CD4-positive, alpha-beta T cell treated with Interleukin-1 beta for 1 hour (primary cell): ENCODE results near the gene PCDHGA9.
"Not testable (repeated sequence)": the region's sequence is repeated elsewhere in the genome, so short reads cannot be mapped to it uniquely, and the experiment has no call there.

Experiments used
- DNase-seq, 2 donors: peaks; one replicate each; pipeline ENCODE4 v3.0.0-alpha.2; 2020 to 2022

PCDHGA9 gene

GRCh38 chr5:141384471-141385267 lies 17.9 kb upstream of the PCDHGA9 start:
- DNase-seq: no peak

- DNase-seq: peak; percentile 15 to 22
Measured at GRCh38 chr5:141387557-141388311, 14.8 kb upstream of the PCDHGA9 start, which contains the start of gene PCDHGB4. Gene PCDHGB4 (plus strand): TSS chr5:141387698. CDS start chr5:141387885, 187 bp downstream.

GRCh38 chr5:141388661-141389060 lies 13.9 kb upstream of the PCDHGA9 start:
- no peak for DNase-seq

- DNase-seq: no peak
Measured at GRCh38 chr5:141389153-141390042, 13.2 kb upstream of the PCDHGA9 start.

GRCh38 chr5:141392429-141393198 lies 10.0 kb upstream of the PCDHGA9 start, which contains the start of gene PCDHGA8:
Gene PCDHGA8 (plus strand): TSS chr5:141392633. CDS start chr5:141392814, 181 bp downstream.
- no peak for DNase-seq

- no peak for DNase-seq
Measured at GRCh38 chr5:141393267-141393666, 9.3 kb upstream of the PCDHGA9 start.

GRCh38 chr5:141394401-141395187 lies 8.0 kb upstream of the PCDHGA9 start:
- DNase-seq: not testable (repeated sequence)

- DNase-seq: peak; percentile 31 to 43
Measured at GRCh38 chr5:141397756-141398551, 4.6 kb upstream of the PCDHGA9 start, which contains the start of gene PCDHGB5. Gene PCDHGB5 (plus strand): TSS chr5:141397947. CDS start chr5:141398128, 181 bp downstream.

- no peak for DNase-seq
Measured at GRCh38 chr5:141398608-141399007, 4.0 kb upstream of the PCDHGA9 start.

GRCh38 chr5:141399555-141400258 lies 2.9 kb upstream of the PCDHGA9 start:
- DNase-seq: no peak

- no peak for DNase-seq
Measured at GRCh38 chr5:141403387-141403786, 809 bp downstream of the PCDHGA9 start.

- DNase-seq: peak; percentile 17 to 44
Measured at GRCh38 chr5:141407790-141408505, 5.4 kb downstream of the PCDHGA9 start, which contains the start of gene PCDHGB6. Gene PCDHGB6 (plus strand): TSS chr5:141408021. CDS start chr5:141408203, 182 bp downstream.

GRCh38 chr5:141409598-141410306 lies 7.2 kb downstream of the PCDHGA9 start:
- DNase-seq: no peak

- DNase-seq: no peak
Measured at GRCh38 chr5:141411575-141411974, 9.0 kb downstream of the PCDHGA9 start.

GRCh38 chr5:141412854-141413539 lies 10.4 kb downstream of the PCDHGA9 start, which contains the start of gene PCDHGA10:
Gene PCDHGA10 (plus strand): TSS chr5:141412987. CDS start chr5:141413176, 189 bp downstream.
- DNase-seq: peak; percentile 53 to 63

GRCh38 chr5:141413540-141414069 lies 11.0 kb downstream of the PCDHGA9 start:
- DNase-seq: no peak
